ENCODE measurements around the gene CTDP1. TPM values are rescaled to one million over a fixed set of nuclear protein-coding genes. Genes with fewer than 3 reads are reported as not detected.
A peak's percentile ranks its signal among the peaks of the same experiment; 100 is the strongest.

The CTDP1 gene
- total RNA-seq, 1 experiment from 2014 or later: 33.7 TPM

- no peak overlapping the region for H3K56ac ChIP-seq (ENCODE audit: insufficient read length, low read depth, low read length)
- WGBS (ENCODE audit: extremely low coverage, insufficient read length, low lambda C conversion rate): no CpG with 5 or more reads among the region's 8 CpGs
- no peak overlapping the region for H3K4me3 Mint-ChIP-seq
- H3K79me1 ChIP-seq (ENCODE audit: insufficient read depth, low read depth, low read length, poor library complexity, severe bottlenecking): peaks cover 2% of the 10 kb centered on the region
- H3K4me2 ChIP-seq (ENCODE audit: insufficient read depth, insufficient read length, low read length): no peak overlapping the region
- no peak overlapping the region for H3K9ac ChIP-seq (ENCODE audit: extremely low read depth, insufficient read length, low read length)
- H2BK5ac ChIP-seq (ENCODE audit: insufficient read length, low read length): no peak overlapping the region
- H4K91ac ChIP-seq (ENCODE audit: insufficient read length, low read depth, low read length): no peak overlapping the region
- TF ChIP-seq CTCF (conservative IDR thresholded peaks at IDR 0.05): no peak
- no peaks in the 10 kb centered on the region for H3K9me3 ChIP-seq (ENCODE audit: control insufficient read depth, low read depth, low read length)
- no peak overlapping the region for H3K18ac ChIP-seq (ENCODE audit: insufficient read length, low read depth, low read length)
- H4K8ac ChIP-seq (replicated peaks; ENCODE audit: insufficient read length, low read depth, low read length): no peak overlapping the region
- H3K36me3 Mint-ChIP-seq (ENCODE audit: insufficient read depth in 1 of 3, low read depth in 3 of 3): peaks cover 31 to 66% (median 63%) of the 10 kb centered on the region in 3 experiments; a peak in 6 of 7 replicates
- no peak overlapping the region for H2BK20ac ChIP-seq (ENCODE audit: low read depth, low read length, poor library complexity, severe bottlenecking)
- H4K20me1 ChIP-seq (ENCODE audit: control insufficient read depth, insufficient read depth, insufficient read length): no peaks in the 10 kb centered on the region
- no peak overlapping the region for H4K5ac ChIP-seq (ENCODE audit: insufficient read length, low read depth, low read length)
- no peaks in the 10 kb centered on the region for H3K4me1 ChIP-seq (ENCODE audit: insufficient read depth, low read length)
- H3K9me3 Mint-ChIP-seq: no peaks in the 10 kb centered on the region
- no peak overlapping the region for H3K27ac ChIP-seq (ENCODE audit: insufficient read length, low read depth, low read length)
- H3K23ac ChIP-seq (ENCODE audit: insufficient read length, low read depth, low read length): no peak overlapping the region
- H3K14ac ChIP-seq (ENCODE audit: insufficient read depth, low read length): no peak overlapping the region
- no peaks in the 10 kb centered on the region for H3K27me3 ChIP-seq (ENCODE audit: insufficient read depth, low read length)
- no peak overlapping the region for H2BK15ac ChIP-seq (ENCODE audit: low read depth, low read length)
- no peaks in the 10 kb centered on the region for H3K27me3 Mint-ChIP-seq (ENCODE audit: low read depth)
- no peak for DNase-seq
- H3T11ph ChIP-seq (ENCODE audit: low read length): no peak overlapping the region
- no peak overlapping the region for H2BK120ac ChIP-seq (ENCODE audit: low read depth, low read length, poor library complexity, severe bottlenecking)
- H3K23me2 ChIP-seq (ENCODE audit: insufficient read length, low read depth, low read length, poor library complexity, severe bottlenecking): no peaks in the 10 kb centered on the region
- no peak overlapping the region for H2AK5ac ChIP-seq (ENCODE audit: insufficient read length, low read length)
- H3K4me1 Mint-ChIP-seq: no peaks in the 10 kb centered on the region
- peak overlapping the region in 1 of 3 experiments; percentile 28; a peak in 1 of 7 replicates for H3K27ac Mint-ChIP-seq
- H3K4ac ChIP-seq (ENCODE audit: low read depth, low read length): no peak overlapping the region
- H2BK12ac ChIP-seq (ENCODE audit: insufficient read length, low read depth, low read length): no peak overlapping the region
- H2AFZ ChIP-seq (ENCODE audit: low read length): no peak overlapping the region
- H3K79me2 ChIP-seq (ENCODE audit: insufficient read depth, low read length): peaks cover 3% of the 10 kb centered on the region; the same call in 1 of the 2 replicates
Observed at GRCh38 chr18:79699653-79700052, 20.1 kb downstream of the CTDP1 start.

Data from H9 (cell line).